NOMO-1 (cell line): ENCODE results near the gene ITGA1.
"Not testable (repeated sequence)": the region's sequence is repeated elsewhere in the genome, so short reads cannot be mapped to it uniquely, and the experiment has no call there.

Source experiments
- DNase-seq, 2 experiments: peaks; one replicate each; lab custom pipeline; 2025; ENCODE audit not compliant: unreplicated experiment in 2 of 2; lab: John Stamatoyannopoulos, UW

ITGA1 gene

GRCh38 chr5:52943808-52944207 lies 156.1 kb downstream of the ITGA1 start:
- no peak for DNase-seq

- DNase-seq, result no peak
Observed at GRCh38 chr5:52945040-52945439, 157.3 kb downstream of the ITGA1 start.

- DNase-seq, result no peak
Observed at GRCh38 chr5:52947208-52947607, 159.5 kb downstream of the ITGA1 start.

GRCh38 chr5:52947851-52948250 lies 160.1 kb downstream of the ITGA1 start:
- DNase-seq, result no peak

- DNase-seq, result peak; percentile 41 to 87
Observed at GRCh38 chr5:52948418-52949076, 160.8 kb downstream of the ITGA1 start.

GRCh38 chr5:52950686-52951085 lies 163.0 kb downstream of the ITGA1 start:
- DNase-seq, result no peak

GRCh38 chr5:52952483-52952882 lies 164.8 kb downstream of the ITGA1 start:
- no peak for DNase-seq

GRCh38 chr5:52956014-52956413 lies 168.3 kb downstream of the ITGA1 start:
- DNase-seq, result no peak

- no peak for DNase-seq
Observed at GRCh38 chr5:52956915-52957747, 169.4 kb downstream of the ITGA1 start.

- DNase-seq, result no peak
Observed at GRCh38 chr5:52961274-52961681, 173.6 kb downstream of the ITGA1 start.

GRCh38 chr5:52963636-52964035 lies 175.9 kb downstream of the ITGA1 start:
- no peak for DNase-seq

- no peak for DNase-seq
Observed at GRCh38 chr5:52964138-52964537, 176.4 kb downstream of the ITGA1 start.

GRCh38 chr5:52976157-52976556 lies 188.4 kb downstream of the ITGA1 start:
- DNase-seq, result not testable (repeated sequence)

GRCh38 chr5:52977264-52977897 lies 189.7 kb downstream of the ITGA1 start:
- DNase-seq, result no peak

GRCh38 chr5:52981507-52981906 lies 193.8 kb downstream of the ITGA1 start:
- no peak for DNase-seq

GRCh38 chr5:52983731-52984636 lies 196.3 kb downstream of the ITGA1 start:
- no peak for DNase-seq

GRCh38 chr5:52985306-52985705 lies 197.6 kb downstream of the ITGA1 start:
- DNase-seq, result no peak

- DNase-seq, result no peak
Observed at GRCh38 chr5:52987711-52988331, 200.1 kb downstream of the ITGA1 start.

GRCh38 chr5:52988335-52989024 lies 200.8 kb downstream of the ITGA1 start:
- DNase-seq, result no peak
